Prostate gland (tissue), 2 donors: ENCODE measurements around the gene MAP4K4.

Source experiments
- POLR2A ChIP-seq: fragments of 450-650 bp; IDR thresholded peaks from one replicate; pipeline ENCODE4 v1.6.1; 2016; ENCODE audit warnings: antibody characterized with exemption, mild to moderate bottlenecking
- POLR2AphosphoS5 ChIP-seq: sonication (generic); formaldehyde crosslinking; IDR thresholded peaks from one replicate; pipeline ENCODE4 v1.6.1; 2017; ENCODE audit warnings: antibody characterized with exemption
- TF ChIP-seq, protein P1 (sequence below), 4 experiments: fragments of 200-600 bp in 2 of 4; fragments of 450-650 bp in 2 of 4; sonication (generic) in 2 of 4; IDR thresholded peaks; 1 replicate in 3 of 4; 2 replicates in 1 of 4; pipeline ENCODE4 v1.5.1; 2016 to 2019; ENCODE audit warnings: antibody characterized with exemption in 4 of 4, mild to moderate bottlenecking in 2 of 4, moderate library complexity in 2 of 4

DNA sequence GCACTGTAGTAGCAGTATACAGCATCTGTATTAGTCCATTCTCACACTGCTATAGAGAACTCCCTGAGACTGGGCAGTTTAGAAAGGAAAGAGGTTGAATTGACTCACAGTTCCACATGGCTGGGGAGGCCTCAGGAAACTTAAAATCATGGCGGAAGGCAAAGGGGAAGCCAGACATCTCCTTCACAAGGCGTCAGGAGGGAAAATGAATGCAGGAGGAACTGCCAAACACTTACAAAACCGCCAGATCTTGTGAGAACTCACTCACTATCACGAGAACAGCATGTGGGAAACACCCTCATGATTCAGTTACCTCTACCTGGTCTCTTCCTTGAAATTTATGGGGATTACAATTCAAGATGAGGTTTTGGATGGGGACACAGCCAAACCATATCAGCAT lies 25.4 kb downstream of the MAP4K4 start:
- TF ChIP-seq POLR2A (no peak), POLR2AphosphoS5 (no peak)
- TF ChIP-seq, protein P1, sequence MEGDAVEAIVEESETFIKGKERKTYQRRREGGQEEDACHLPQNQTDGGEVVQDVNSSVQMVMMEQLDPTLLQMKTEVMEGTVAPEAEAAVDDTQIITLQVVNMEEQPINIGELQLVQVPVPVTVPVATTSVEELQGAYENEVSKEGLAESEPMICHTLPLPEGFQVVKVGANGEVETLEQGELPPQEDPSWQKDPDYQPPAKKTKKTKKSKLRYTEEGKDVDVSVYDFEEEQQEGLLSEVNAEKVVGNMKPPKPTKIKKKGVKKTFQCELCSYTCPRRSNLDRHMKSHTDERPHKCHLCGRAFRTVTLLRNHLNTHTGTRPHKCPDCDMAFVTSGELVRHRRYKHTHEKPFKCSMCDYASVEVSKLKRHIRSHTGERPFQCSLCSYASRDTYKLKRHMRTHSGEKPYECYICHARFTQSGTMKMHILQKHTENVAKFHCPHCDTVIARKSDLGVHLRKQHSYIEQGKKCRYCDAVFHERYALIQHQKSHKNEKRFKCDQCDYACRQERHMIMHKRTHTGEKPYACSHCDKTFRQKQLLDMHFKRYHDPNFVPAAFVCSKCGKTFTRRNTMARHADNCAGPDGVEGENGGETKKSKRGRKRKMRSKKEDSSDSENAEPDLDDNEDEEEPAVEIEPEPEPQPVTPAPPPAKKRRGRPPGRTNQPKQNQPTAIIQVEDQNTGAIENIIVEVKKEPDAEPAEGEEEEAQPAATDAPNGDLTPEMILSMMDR (IDR thresholded peaks at IDR 0.05): no peak
